SK-N-SH treated with all-trans-retinoic acid at 6 μM for 48 hours (cell line): Measurements from ENCODE around the gene ZBTB7C.

ENCODE experiments used
- ARNTL ChIP-seq: fragments of 450-650 bp; formaldehyde crosslinking; IDR thresholded peaks from 2 replicates; pipeline ENCODE4 v1.5.0; 2020; ENCODE audit warnings: low read depth, mild to moderate bottlenecking, moderate library complexity, borderline replicate concordance
- PATZ1 ChIP-seq: fragments of 250-450 bp; sonication (Bioruptor Pico); IDR thresholded peaks from 2 replicates; pipeline ENCODE4 v1.8.0; 2020; ENCODE audit warnings: mild to moderate bottlenecking, moderate library complexity, borderline replicate concordance
- SNAI2 ChIP-seq: fragments of 250-450 bp; sonication (Bioruptor Pico); IDR thresholded peaks from 2 replicates; pipeline ENCODE4 v1.5.0; 2020; ENCODE audit warnings: mild to moderate bottlenecking, moderate library complexity
- ZC3H10 ChIP-seq: fragments of 250-450 bp; sonication (Bioruptor Pico); IDR thresholded peaks from 2 replicates; pipeline ENCODE4 v1.5.1; 2021; ENCODE audit warnings: mild to moderate bottlenecking, moderate library complexity
- ZNF8 ChIP-seq: fragments of 450-650 bp; formaldehyde crosslinking; IDR thresholded peaks from 2 replicates; pipeline ENCODE4 v1.5.0; 2020; ENCODE audit warnings: mild to moderate bottlenecking, moderate library complexity

- TF ChIP-seq PATZ1 (CRISPR knock-in tag) (no peak), ZC3H10 (CRISPR knock-in tag) (no peak), ARNTL (CRISPR knock-in tag) (no peak), SNAI2 (CRISPR knock-in tag) (no peak), ZNF8 (CRISPR knock-in tag) (no peak)
Observed at GRCh38 chr18:48326901-48327675, 82.1 kb downstream of the ZBTB7C start.
